ENCODE data around the gene LRRC8D.
"Not testable (repeated sequence)": the region's sequence is repeated elsewhere in the genome, so short reads cannot be mapped to it uniquely, and the experiment has no call there.

Gene LRRC8D

DNA sequence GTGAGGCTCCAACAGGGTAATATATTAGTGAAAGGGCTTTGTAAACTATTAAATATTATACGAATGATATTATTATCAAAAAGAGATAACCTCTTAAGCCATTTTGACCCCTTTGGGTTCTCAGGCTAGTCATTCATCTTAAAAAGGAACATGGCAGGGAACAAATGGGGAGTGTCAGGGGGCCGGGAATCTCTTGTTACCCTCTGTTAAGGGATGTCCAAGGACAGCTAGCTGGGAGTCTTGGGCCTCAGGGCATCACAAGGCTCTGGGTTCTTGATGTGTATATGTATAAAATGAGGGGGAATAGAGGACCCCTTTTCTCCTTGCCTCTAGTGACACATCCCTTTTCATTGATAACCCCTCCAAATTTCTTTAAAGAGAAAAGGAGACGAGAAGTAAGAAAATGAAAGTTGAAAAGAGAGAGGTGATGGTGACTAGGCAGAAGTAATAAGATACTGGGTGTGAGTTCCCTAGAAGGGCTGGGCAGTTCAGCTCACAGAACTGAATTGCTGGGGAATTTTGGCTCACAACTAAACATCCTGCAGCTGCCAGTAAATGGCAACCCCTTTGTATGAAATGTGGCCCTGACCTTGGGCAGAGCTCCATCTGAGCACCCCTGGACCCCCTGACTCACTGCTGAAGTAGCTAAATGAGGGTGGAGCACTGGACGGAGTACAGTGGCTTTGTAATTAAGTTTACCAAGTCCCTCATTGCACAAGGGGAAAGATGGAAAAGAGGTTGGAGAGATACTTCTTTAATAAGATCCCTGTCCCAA is 154.1 kb downstream of the LRRC8D start:
- Histone ChIP-seq H3K27me3 (no peaks in the 10 kb centered on the region), H3K9me3 (replicated peaks in 1 of 11) (no peaks in the 10 kb centered on the region), H3K4me3 (no peak overlapping the region), H4K20me1 (no peaks in the 10 kb centered on the region), H3K4me1 (peaks cover 0 to 37% (median 18%) of the 10 kb centered on the region in 10 experiments; a peak in 13 of 20 replicates), H3K4me2 (peak overlapping the region in 6 of 11 experiments; percentile 33 to 80 (median 68); a peak in 11 of 22 replicates), H3K9ac (no peak overlapping the region; a peak in 1 of 22 replicates), H3K36me3 (no peaks in the 10 kb centered on the region), H3K27ac (peak overlapping the region in 3 of 11 experiments; percentile 1 to 41 (median 26); a peak in 4 of 22 replicates)
- TF ChIP-seq Cebpa-rat (IDR thresholded peaks at IDR 0.05) = no peak

- Histone ChIP-seq H3K36me3 (no peaks in the 10 kb centered on the region), H3K9me3 (replicated peaks in 1 of 11) (no peaks in the 10 kb centered on the region), H3K4me3 (no peak overlapping the region), H3K27ac (peak overlapping the region in 3 of 11 experiments; percentile 1 to 41 (median 26); a peak in 3 of 22 replicates), H3K27me3 (no peaks in the 10 kb centered on the region), H3K4me1 (peaks cover 0 to 37% (median 18%) of the 10 kb centered on the region in 10 experiments; a peak in 16 of 20 replicates), H3K9ac (no peak overlapping the region; a peak in 1 of 22 replicates), H3K4me2 (peak overlapping the region in 6 of 11 experiments; percentile 33 to 80 (median 68); a peak in 11 of 22 replicates), H4K20me1 (no peaks in the 10 kb centered on the region)
- no peak for TF ChIP-seq Cebpa-rat (IDR thresholded peaks at IDR 0.05)
These were observed 154.8 kb downstream of the LRRC8D start for GRCh38 chr1:89975540-89976125.

GRCh38 chr1:89978755-89979154 is 157.9 kb downstream of the LRRC8D start:
- no peak for TF ChIP-seq Cebpa-rat (IDR thresholded peaks at IDR 0.05)
- H3K9ac ChIP-seq = no peak overlapping the region
- no peaks in the 10 kb centered on the region for H3K27me3 ChIP-seq
- no peak overlapping the region for H3K4me3 ChIP-seq
- no peaks in the 10 kb centered on the region for H4K20me1 ChIP-seq
- no peak overlapping the region for H3K4me2 ChIP-seq
- peaks cover 0 to 27% (median 17%) of the 10 kb centered on the region in 10 experiments; a peak in 16 of 20 replicates for H3K4me1 ChIP-seq
- H3K27ac ChIP-seq = no peak overlapping the region
- H3K9me3 ChIP-seq (replicated peaks in 1 of 11) = no peaks in the 10 kb centered on the region
- H3K36me3 ChIP-seq = no peaks in the 10 kb centered on the region

- Histone ChIP-seq H3K9ac (no peak overlapping the region), H3K27me3 (no peaks in the 10 kb centered on the region), H3K4me2 (0 out of 22 replicates have a peak overlapping the region, but pooled peaks of 1 of the 11 experiments have one; percentile 11), H3K36me3 (no peaks in the 10 kb centered on the region), H4K20me1 (no peaks in the 10 kb centered on the region), H3K4me3 (no peak overlapping the region), H3K27ac (no peak overlapping the region), H3K4me1 (peaks cover 3 to 14% (median 8%) of the 10 kb centered on the region in 10 experiments), H3K9me3 (replicated peaks in 1 of 11) (peaks cover 0 to 7% (median 3%) of the 10 kb centered on the region in 11 experiments; a peak in 10 of 22 replicates)
- TF ChIP-seq Cebpa-rat (IDR thresholded peaks at IDR 0.05) = no peak
These were observed 159.8 kb downstream of the LRRC8D start for GRCh38 chr1:89980605-89981004.

GRCh38 chr1:89982846-89983245 is 162.0 kb downstream of the LRRC8D start:
- H3K4me1 ChIP-seq = peaks cover 0 to 26% (median 10%) of the 10 kb centered on the region in 10 experiments; a peak in 12 of 20 replicates
- not testable (repeated sequence) for H3K9me3 ChIP-seq (replicated peaks in 1 of 11); H3K27ac ChIP-seq; H3K36me3 ChIP-seq; H3K9ac ChIP-seq; H3K4me2 ChIP-seq; H3K27me3 ChIP-seq; H4K20me1 ChIP-seq; H3K4me3 ChIP-seq

- not testable (repeated sequence) for H3K9me3 ChIP-seq (replicated peaks in 1 of 11); H3K9ac ChIP-seq; H4K20me1 ChIP-seq; H3K27ac ChIP-seq; H3K36me3 ChIP-seq; H3K27me3 ChIP-seq; H3K4me2 ChIP-seq; H3K4me3 ChIP-seq
- peaks cover 0 to 26% (median 10%) of the 10 kb centered on the region in 10 experiments; a peak in 12 of 20 replicates for H3K4me1 ChIP-seq
These were observed 163.8 kb downstream of the LRRC8D start for GRCh38 chr1:89984564-89985116.

DNA sequence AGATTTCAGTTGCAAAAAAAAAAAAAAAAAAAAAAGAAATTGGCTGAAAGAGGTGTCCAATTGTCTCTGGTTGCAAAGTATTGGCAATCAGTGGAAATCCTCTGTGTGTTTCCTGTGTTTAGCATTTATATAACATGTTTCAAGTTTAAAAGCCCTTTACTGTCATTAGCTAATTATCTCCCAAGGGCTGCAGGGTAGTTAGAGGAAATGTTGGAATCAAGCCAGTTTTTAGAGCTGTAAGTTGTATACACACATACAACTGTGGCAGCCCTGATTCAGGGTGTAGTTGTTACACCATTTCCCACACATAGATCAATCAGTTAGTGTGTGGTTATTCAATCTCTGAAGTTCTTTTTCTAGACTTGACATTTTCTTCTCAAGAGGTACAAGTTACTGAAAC is 165.2 kb downstream of the LRRC8D start:
- Histone ChIP-seq H3K4me3 (no peak overlapping the region), H3K9me3 (replicated peaks in 1 of 11) (peaks cover 0 to 7% (median 3%) of the 10 kb centered on the region in 11 experiments; a peak in 10 of 22 replicates)

More for the DNA sequence above, 165.2 kb downstream of the LRRC8D start:
- Histone ChIP-seq H3K4me1 (peaks cover 0 to 19% (median 10%) of the 10 kb centered on the region in 10 experiments; a peak in 12 of 20 replicates), H4K20me1 (no peaks in the 10 kb centered on the region), H3K27me3 (no peaks in the 10 kb centered on the region), H3K4me2 (peak overlapping the region in 6 of 11 experiments; percentile 1 to 34 (median 19); a peak in 8 of 22 replicates), H3K9ac (no peak overlapping the region), H3K36me3 (no peaks in the 10 kb centered on the region), H3K27ac (no peak overlapping the region)
- no peak for TF ChIP-seq Cebpa-rat (IDR thresholded peaks at IDR 0.05)

All from BLaER1 treated with 17β-estradiol and CSF1 and Interleukin-3, amounts not matched to agents 10 nM and 100 nM (cell line).